A673 (cell line): ENCODE measurements around the gene ABTB1. TPM values are rescaled to one million over a fixed set of nuclear protein-coding genes. Genes with fewer than 3 reads are reported as not detected.

ENCODE experiments used
- BruUV-seq: library from RNA; stranded (reverse); fragments of 400-500 nt; replicated peaks from 2 replicates; lab custom pipeline; 2021; lab: Mats Ljungman, UMichigan
- CTCF ChIA-PET: fragments of 300-600 bp; sonication (Branson Sonifier 250); formaldehyde crosslinking; loops from one replicate; lab custom pipeline; 2022; ENCODE audit warnings: antibody characterized with exemption; lab: Charles Lee
- POLR2A ChIA-PET: fragments of 300-600 bp; sonication (Branson Sonifier 250); formaldehyde crosslinking; loops from one replicate; lab custom pipeline; 2022; ENCODE audit warnings: antibody characterized with exemption; ENCODE audit not compliant: low non-redundant PET; lab: Charles Lee
- DNase-seq: peaks from one replicate; pipeline ENCODE4 v3.0.0-alpha.2; 2015; ENCODE audit warnings: low spot score
- H3K27ac ChIP-seq: fragments of 200-600 bp; sonication (generic); 2 replicates; pipeline ENCODE4 v1.5.1; 2016; ENCODE audit warnings: mixed run types, low read depth, mild to moderate bottlenecking, mixed read lengths, antibody characterized with exemption, low read length; ENCODE audit not compliant: poor library complexity, severe bottlenecking
- H3K27me3 ChIP-seq: fragments of 200-600 bp; sonication (generic); replicated peaks from 2 replicates; pipeline ENCODE4 v1.6.1; 2017; ENCODE audit warnings: mixed run types, low read depth, mild to moderate bottlenecking, mixed read lengths, antibody characterized with exemption, low read length; ENCODE audit not compliant: insufficient read depth, poor library complexity
- H3K36me3 ChIP-seq: fragments of 200-600 bp; sonication (generic); 2 replicates; pipeline ENCODE4 v1.6.1; 2016; ENCODE audit warnings: mixed run types, mild to moderate bottlenecking, mixed read lengths, antibody characterized with exemption, low read length; ENCODE audit not compliant: insufficient read depth, poor library complexity, severe bottlenecking
- H3K4me1 ChIP-seq: fragments of 200-600 bp; sonication (generic); 2 replicates; pipeline ENCODE4 v1.6.1; 2017; ENCODE audit warnings: mixed run types, mild to moderate bottlenecking, mixed read lengths, antibody characterized with exemption, low read length; ENCODE audit not compliant: insufficient read depth, poor library complexity, severe bottlenecking
- H3K4me3 ChIP-seq: fragments of 200-600 bp; sonication (generic); 2 replicates; pipeline ENCODE4 v1.5.1; 2016; ENCODE audit warnings: low read depth, mixed run types, mild to moderate bottlenecking, mixed read lengths, low read length; ENCODE audit not compliant: poor library complexity, severe bottlenecking
- H3K9me3 ChIP-seq: fragments of 200-600 bp; sonication (generic); 2 replicates; pipeline ENCODE4 v1.6.1; 2016; ENCODE audit warnings: mixed run types, low read depth, mild to moderate bottlenecking, mixed read lengths, antibody characterized with exemption, low read length; ENCODE audit not compliant: poor library complexity, severe bottlenecking
- CTCF ChIP-seq: fragments of 300-800, 200-600 bp; sonication (generic); conservative IDR thresholded peaks from 2 replicates; pipeline ENCODE4 v1.5.1; 2017; ENCODE audit warnings: low read depth, mild to moderate bottlenecking, antibody characterized with exemption, low read length, moderate library complexity, mixed read lengths
- EZH2 ChIP-seq: fragments of 200-600 bp; sonication (generic); IDR thresholded peaks from 2 replicates; pipeline ENCODE4 v1.6.1; 2017; ENCODE audit warnings: borderline replicate concordance, low read depth, mild to moderate bottlenecking, mixed read lengths, antibody characterized with exemption, low read length; ENCODE audit not compliant: poor library complexity, severe bottlenecking
- intact Hi-C: fragments of 100-400 bp; cut with micrococcal nuclease; formaldehyde crosslinking; loops from one replicate; pipeline ENCODE4 v1.10.0; 2022; ENCODE audit not compliant: unreplicated experiment
- total RNA-seq: library from RNA; stranded (reverse); gene quantifications from 2 replicates; pipeline ENCODE4 v1.2.3, GENCODE V29; 2021

Gene ABTB1
- total RNA-seq, 1 experiment from 2014 or later, result 2.6 TPM

GRCh38 chr3:127674101-127674721 lies 1.5 kb downstream of the ABTB1 start:
- DNase-seq, result no peak
- TF ChIP-seq CTCF, result no peak
- TF ChIP-seq EZH2, result no peak
- Histone ChIP-seq H3K4me1 (peaks cover 7% of the 10 kb centered on the region), H3K4me3 (no peak overlapping the region), H3K27ac (no peak overlapping the region), H3K36me3 (no peaks in the 10 kb centered on the region), H3K27me3 (no peaks in the 10 kb centered on the region), H3K9me3 (no peaks in the 10 kb centered on the region)
- ChIA-PET POLR2A (no interaction called here), CTCF (no interaction called here)
- intact Hi-C loops, result no loop called here
- BruUV-seq, result no TSS peak

GRCh38 chr3:127674790-127675189 lies 2.0 kb downstream of the ABTB1 start:
- Histone ChIP-seq H3K4me1 (peaks cover 7% of the 10 kb centered on the region), H3K9me3 (no peaks in the 10 kb centered on the region), H3K36me3 (no peaks in the 10 kb centered on the region), H3K27ac (no peak overlapping the region), H3K27me3 (no peaks in the 10 kb centered on the region), H3K4me3 (no peak overlapping the region)
- POLR2A ChIA-PET, result no interaction called here
- DNase-seq, result no peak
- BruUV-seq, result no TSS peak
- TF ChIP-seq EZH2 (no peak), CTCF (no peak)
- CTCF ChIA-PET, result no interaction called here
- intact Hi-C loops, result no loop called here

- intact Hi-C loops, result no loop called here
- BruUV-seq, result no TSS peak
- POLR2A ChIA-PET, result no interaction called here
- CTCF ChIA-PET, result no interaction called here
- Histone ChIP-seq H3K36me3 (no peaks in the 10 kb centered on the region), H3K27me3 (no peaks in the 10 kb centered on the region), H3K4me1 (peaks cover 7% of the 10 kb centered on the region), H3K4me3 (no peak overlapping the region), H3K9me3 (no peaks in the 10 kb centered on the region), H3K27ac (no peak overlapping the region)
- no peak for TF ChIP-seq CTCF
- no peak for TF ChIP-seq EZH2
- no peak for DNase-seq
These were observed 3.1 kb downstream of the ABTB1 start for GRCh38 chr3:127675651-127676391.
